ENCODE data around the gene MAST4. TPM values are rescaled to one million over a fixed set of nuclear protein-coding genes. Genes with fewer than 3 reads are reported as not detected.

The MAST4 gene
- total and polyA plus RNA-seq, 4 donors, result 3.7 to 9.5 (median 6.5) TPM

GRCh38 chr5:67090593-67090992 lies 494.4 kb downstream of the MAST4 start (continued):
- TF ChIP-seq REST (IDR thresholded peaks at IDR 0.05) (no peak), RAD21 (IDR thresholded peaks at IDR 0.05) (no peak), SP1 (IDR thresholded peaks at IDR 0.05) (no peak)

- Histone ChIP-seq H3K27me3 (ENCODE audit: control insufficient read depth in 4 of 4, insufficient read depth in 4 of 4, low read length in 3 of 4) (no peaks in the 10 kb centered on the region), H3K4me1 (ENCODE audit: control insufficient read depth in 4 of 4, insufficient read depth in 4 of 4, low read length in 3 of 4) (peaks cover 10 to 27% (median 16%) of the 10 kb centered on the region in 4 donors), H3K9ac (ENCODE audit: low read depth in 1 of 2, low read length in 2 of 2) (no peak overlapping the region), H3K36me3 (ENCODE audit: control insufficient read depth in 4 of 4, insufficient read depth in 3 of 4, low read depth in 1 of 4, low read length in 3 of 4) (peaks cover 0 to 6% (median 1%) of the 10 kb centered on the region in 4 donors), H3K9me3 (ENCODE audit: control insufficient read depth in 4 of 4, low read length in 3 of 4) (no peaks in the 10 kb centered on the region), H3K4me3 (ENCODE audit: low read depth in 1 of 3, low read length in 3 of 3) (no peak overlapping the region), H3K27ac (ENCODE audit: low read depth in 1 of 2, low read length in 2 of 2) (peak overlapping the region in 1 of 2 donors; percentile 36)
- no peak for TF ChIP-seq FOXA2 (IDR thresholded peaks at IDR 0.05)
- no peak for TF ChIP-seq ZBTB33 (IDR thresholded peaks at IDR 0.05)
- no peak for TF ChIP-seq HNF4G (IDR thresholded peaks at IDR 0.05)
- no peak for TF ChIP-seq EGR1 (IDR thresholded peaks at IDR 0.05; ENCODE audit: low read depth in 2 of 2)
- no peak for TF ChIP-seq YY1 (IDR thresholded peaks at IDR 0.05)
- TF ChIP-seq TAF1 (conservative IDR thresholded peaks at IDR 0.05), result no peak
- no peak for TF ChIP-seq SP1 (IDR thresholded peaks at IDR 0.05)
- TF ChIP-seq JUND (IDR thresholded peaks at IDR 0.05), result no peak
- no peak for TF ChIP-seq GABPA (IDR thresholded peaks at IDR 0.05 in 1 of 2, conservative IDR thresholded peaks at IDR 0.05 in 1 of 2)
- no peak for TF ChIP-seq CTCF (IDR thresholded peaks at IDR 0.05; ENCODE audit: low read depth, low read length, missing input control)
- TF ChIP-seq RXRA (IDR thresholded peaks at IDR 0.05), result no peak
- TF ChIP-seq REST (IDR thresholded peaks at IDR 0.05), result no peak
- no peak for TF ChIP-seq FOXA1 (IDR thresholded peaks at IDR 0.05)
- no peak for TF ChIP-seq NR2F2 (IDR thresholded peaks at IDR 0.05)
- 74% methylated on average over 2 of the region's 2 CpGs for WGBS
- no peak for DNase-seq (ENCODE audit: low spot score)
These were observed 496.3 kb downstream of the MAST4 start for GRCh38 chr5:67092535-67092934.

Measured in liver (tissue), 9 donors.